GM21447 (cell line): ENCODE data around the gene KCNH1.

ENCODE experiments used
- ATAC-seq: cut with Tn5 transposase; IDR thresholded peaks from one replicate; pipeline ENCODE4 v1.9.1; 2021; ENCODE audit not compliant: unreplicated experiment

The KCNH1 gene

GRCh38 chr1:210817385-210818275 lies 316.3 kb downstream of the KCNH1 start:
- ATAC-seq: no peak

GRCh38 chr1:210815641-210816550 lies 318.1 kb downstream of the KCNH1 start:
- no peak for ATAC-seq

GRCh38 chr1:210814382-210815123 lies 319.4 kb downstream of the KCNH1 start:
- no peak for ATAC-seq

GRCh38 chr1:210801501-210801900 lies 332.4 kb downstream of the KCNH1 start:
- no peak for ATAC-seq

- ATAC-seq: no peak
Measured at GRCh38 chr1:210800756-210801155, 333.2 kb downstream of the KCNH1 start.

- no peak for ATAC-seq
Measured at GRCh38 chr1:210800301-210800700, 333.6 kb downstream of the KCNH1 start.

GRCh38 chr1:210797422-210797821 lies 336.5 kb downstream of the KCNH1 start:
- ATAC-seq: no peak

GRCh38 chr1:210796421-210796820 lies 337.5 kb downstream of the KCNH1 start:
- ATAC-seq: no peak

- no peak for ATAC-seq
Measured at GRCh38 chr1:210794445-210794844, 339.5 kb downstream of the KCNH1 start.

- ATAC-seq: no peak
Measured at GRCh38 chr1:210792250-210793102, 341.5 kb downstream of the KCNH1 start.

- ATAC-seq: no peak
Measured at GRCh38 chr1:210790196-210790595, 343.8 kb downstream of the KCNH1 start.

- ATAC-seq: no peak
Measured at GRCh38 chr1:210787800-210788199, 346.1 kb downstream of the KCNH1 start.

GRCh38 chr1:210786546-210786945 lies 347.4 kb downstream of the KCNH1 start:
- ATAC-seq: no peak

GRCh38 chr1:210783925-210784324 lies 350.0 kb downstream of the KCNH1 start:
- ATAC-seq: no peak

GRCh38 chr1:210781652-210782051 lies 352.3 kb downstream of the KCNH1 start:
- ATAC-seq: no peak

GRCh38 chr1:210779269-210779668 lies 354.7 kb downstream of the KCNH1 start:
- ATAC-seq: no peak

- no peak for ATAC-seq
Measured at GRCh38 chr1:210777914-210778313, 356.0 kb downstream of the KCNH1 start.

- ATAC-seq: no peak
Measured at GRCh38 chr1:210776712-210777111, 357.2 kb downstream of the KCNH1 start.

GRCh38 chr1:210775289-210775688 lies 358.7 kb downstream of the KCNH1 start:
- ATAC-seq: no peak

- no peak for ATAC-seq
Measured at GRCh38 chr1:210773450-210773849, 360.5 kb downstream of the KCNH1 start.
